Epithelial cell of umbilical artery (primary cell): Measurements from ENCODE around the gene RUBCNL. TPM values are rescaled to one million over a fixed set of nuclear protein-coding genes. Genes with fewer than 3 reads are reported as not detected.

Experiments used
- total RNA-seq: library from RNA; depleted of rRNA; stranded (reverse); fragments of >200 nt; gene quantifications from 2 replicates; pipeline ENCODE4 v1.2.3, GENCODE V29; 2014

The RUBCNL gene
- total RNA-seq: under 0.01 TPM in 1 of 2 replicates, not detected in the other

GRCh38 chr13:46387064-46387851, at the start of gene RUBCNL:
TSS of gene RUBCNL (minus strand) at chr13:46387252. CDS start at chr13:46372475, 14,777 bp downstream.

Other genes with a start within 250 kb of the RUBCNL start
- 0.46 TPM in 1 of 2 replicates, not detected in the other for gene LCP1, start 205.1 kb downstream of the RUBCNL start, total RNA-seq
- gene LRRC63, start 175.3 kb downstream of the RUBCNL start, total RNA-seq: not detected in 2 replicates
- 8.2 and 8.4 TPM in 2 replicates for gene LRCH1, start 165.9 kb upstream of the RUBCNL start, total RNA-seq